GM18868 (cell line): ENCODE measurements around the gene TMEM259.

Experiments used
- ATAC-seq: cut with Tn5 transposase; IDR thresholded peaks from one replicate; pipeline ENCODE4 v1.9.1; 2021; ENCODE audit warnings: mild to moderate bottlenecking, moderate library complexity; ENCODE audit not compliant: unreplicated experiment

Gene TMEM259

DNA sequence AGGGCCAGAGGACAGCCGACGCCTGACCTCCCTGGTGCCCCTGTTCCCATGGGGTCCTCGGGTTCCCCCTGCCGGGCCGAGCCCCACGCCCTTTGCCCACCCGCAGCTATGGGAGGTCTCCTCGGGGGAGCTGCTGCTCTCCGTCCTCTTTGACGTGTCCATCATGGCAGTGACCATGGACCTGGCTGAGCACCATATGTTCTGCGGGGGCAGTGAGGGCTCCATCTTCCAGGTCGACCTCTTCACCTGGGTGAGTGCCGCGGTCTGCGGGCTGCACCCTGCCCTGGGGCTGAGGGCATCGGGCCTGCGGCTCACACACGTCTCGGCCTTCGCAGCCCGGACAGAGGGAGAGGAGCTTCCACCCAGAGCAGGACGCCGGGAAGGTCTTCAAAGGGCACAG lies 30.2 kb downstream of the TMEM259 start:
- ATAC-seq, result no peak

DNA sequence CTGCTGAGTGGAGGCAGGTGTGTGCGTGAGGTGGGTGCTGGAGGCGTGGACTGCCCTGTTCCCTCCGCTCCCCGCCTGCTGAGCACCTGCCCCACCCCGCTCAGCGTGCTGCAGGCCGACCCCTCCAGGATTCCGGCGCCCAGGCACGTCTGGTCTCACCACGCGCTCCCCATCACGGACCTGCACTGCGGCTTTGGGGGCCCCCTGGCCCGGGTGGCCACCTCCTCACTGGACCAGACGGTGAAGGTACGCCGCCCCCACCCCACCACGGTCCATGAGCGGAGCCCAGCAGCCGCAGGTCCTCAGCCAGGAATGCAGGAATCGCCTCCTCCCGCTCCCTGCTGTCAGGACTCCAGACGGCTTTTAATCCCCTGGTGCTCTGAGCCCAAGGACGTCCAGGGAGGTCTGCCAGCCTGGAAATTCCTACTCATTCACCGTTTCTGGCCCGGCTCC lies 30.8 kb downstream of the TMEM259 start:
- ATAC-seq, result no peak

DNA sequence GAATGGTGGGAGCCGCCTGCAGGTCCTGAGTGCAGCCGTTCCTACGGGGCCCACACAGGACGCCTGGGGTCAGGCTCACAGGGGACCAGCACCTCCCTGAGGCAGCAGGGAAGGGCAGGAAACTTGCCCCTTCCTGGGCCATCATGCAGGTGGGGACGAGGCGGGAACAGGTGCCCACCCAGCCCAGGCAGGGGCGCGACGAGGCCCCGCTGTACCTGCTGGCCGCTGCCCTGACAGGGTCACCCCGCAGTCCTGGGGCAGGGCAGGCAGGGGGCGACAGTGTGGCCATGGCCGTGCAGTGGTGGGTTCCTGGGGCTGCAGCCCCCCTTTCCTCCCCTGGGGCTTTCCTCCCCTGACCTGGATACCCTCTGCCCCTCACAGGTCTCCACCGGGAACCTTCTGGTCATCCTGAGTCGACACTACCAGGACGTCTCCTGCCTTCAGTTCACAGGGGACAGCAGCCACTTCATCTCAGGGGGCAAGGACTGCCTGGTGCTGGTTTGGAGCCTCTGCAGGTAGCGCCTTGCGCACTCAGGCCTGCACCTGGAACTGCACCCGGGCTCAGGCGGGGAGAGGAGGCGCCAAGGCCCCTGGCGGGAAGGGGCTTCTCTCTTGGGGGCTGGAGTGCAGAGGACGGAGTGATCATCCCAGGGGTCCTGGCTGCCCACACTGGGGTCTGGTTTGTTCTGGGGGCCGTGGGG lies 31.4 kb downstream of the TMEM259 start:
- ATAC-seq, result no peak

DNA sequence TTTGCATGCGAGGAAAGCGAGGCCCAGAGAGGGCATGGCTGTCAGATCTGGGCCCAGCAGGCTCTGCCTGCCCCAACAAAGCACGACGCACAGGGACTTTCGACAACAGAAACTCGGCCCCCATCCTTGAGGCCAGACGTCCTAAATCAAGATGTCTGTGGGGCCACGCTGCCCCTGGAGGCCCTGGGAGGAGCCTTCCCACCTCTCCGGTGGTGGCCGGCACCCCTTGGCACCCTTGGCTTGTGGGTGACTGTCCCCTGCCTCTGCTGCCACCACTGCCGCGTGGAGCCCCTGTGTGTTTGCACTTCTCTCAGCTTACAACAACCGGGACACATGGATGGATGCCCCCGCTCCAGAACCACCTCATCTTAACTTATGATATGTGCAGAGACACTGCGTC lies 32.4 kb downstream of the TMEM259 start:
- no peak for ATAC-seq

DNA sequence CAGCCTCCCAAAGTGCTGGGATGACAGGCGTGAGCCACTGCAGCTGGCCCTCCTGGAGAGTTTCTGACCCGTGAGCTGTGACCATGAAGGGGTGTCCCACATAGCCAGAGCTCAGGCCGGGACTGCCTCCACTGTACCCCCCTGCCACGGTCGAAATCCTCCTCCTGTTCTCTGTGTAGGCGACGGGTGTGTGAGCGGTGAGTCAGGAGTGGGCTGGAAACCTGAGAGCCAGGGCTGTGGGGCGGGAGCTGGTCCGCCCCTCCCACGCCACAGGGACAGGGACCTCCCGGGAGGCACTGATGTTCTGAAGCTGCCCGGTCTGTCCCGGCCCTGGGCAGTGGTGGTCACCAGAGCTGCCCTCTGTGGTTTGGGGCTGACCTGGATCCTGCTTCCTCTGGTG lies 32.8 kb downstream of the TMEM259 start:
- ATAC-seq, result no peak

DNA sequence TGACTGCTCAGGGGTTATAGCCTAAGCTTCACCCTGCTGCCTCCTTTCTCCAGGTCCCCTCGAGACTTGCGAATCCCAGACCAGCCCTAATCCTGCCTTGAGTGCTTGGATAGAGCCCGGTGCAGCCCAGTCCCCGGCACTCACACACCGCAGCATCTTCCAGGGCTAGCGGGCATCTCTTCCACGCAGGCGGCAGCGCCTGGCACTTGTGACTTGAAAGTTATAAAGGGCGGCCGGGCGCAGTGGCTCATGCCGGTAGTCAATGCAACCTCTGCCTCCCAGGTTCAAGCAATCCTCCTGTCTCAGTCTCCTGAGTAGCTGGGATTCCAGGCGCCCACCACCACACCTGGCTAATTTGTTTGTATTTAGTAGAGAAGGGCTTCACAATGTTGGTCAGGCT lies 34.8 kb downstream of the TMEM259 start:
- ATAC-seq, result no peak

DNA sequence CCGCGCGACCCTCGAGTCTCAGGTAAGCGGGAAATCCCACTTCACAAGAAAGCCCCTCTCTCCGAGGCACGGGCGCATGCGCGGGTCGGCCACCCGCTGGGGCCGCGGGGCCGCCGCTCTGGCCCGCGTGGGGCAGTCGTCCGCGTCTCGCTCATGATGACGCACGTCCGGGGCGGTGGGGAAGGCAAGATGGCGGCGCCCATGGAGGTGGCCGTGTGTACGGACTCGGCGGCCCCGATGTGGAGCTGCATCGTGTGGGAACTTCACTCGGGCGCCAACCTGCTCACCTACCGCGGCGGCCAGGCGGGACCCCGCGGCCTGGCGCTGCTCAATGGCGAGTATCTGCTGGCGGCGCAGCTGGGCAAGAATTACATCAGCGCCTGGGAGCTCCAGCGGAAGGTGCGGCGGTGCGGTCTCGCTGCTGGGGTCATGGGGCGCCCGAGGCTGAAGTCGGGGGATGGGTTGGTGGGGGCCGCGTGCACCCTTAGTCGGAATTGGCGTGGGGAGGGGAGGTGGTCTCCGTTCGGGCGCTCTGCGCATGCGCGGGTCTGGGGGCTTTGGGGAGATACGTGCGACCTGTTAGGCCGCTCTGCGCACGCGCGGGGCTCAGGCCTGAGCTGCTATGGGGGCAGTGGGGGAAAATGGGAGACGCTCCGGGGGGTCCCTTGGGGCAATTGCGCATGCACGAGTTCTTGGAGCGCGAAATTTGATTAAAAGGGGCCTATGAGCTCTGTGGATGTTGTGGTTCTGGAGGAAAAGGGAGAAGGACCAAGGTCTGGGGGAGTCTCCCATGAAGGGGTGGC lies 36.6 kb downstream of the TMEM259 start, which contains the start of gene WDR18:
Gene WDR18, plus strand, starts transcription at position 181 of the 803 bp plus-strand sequence. Its CDS starts 9 bp downstream, at position 190.
- ATAC-seq, result peak; percentile 69

DNA sequence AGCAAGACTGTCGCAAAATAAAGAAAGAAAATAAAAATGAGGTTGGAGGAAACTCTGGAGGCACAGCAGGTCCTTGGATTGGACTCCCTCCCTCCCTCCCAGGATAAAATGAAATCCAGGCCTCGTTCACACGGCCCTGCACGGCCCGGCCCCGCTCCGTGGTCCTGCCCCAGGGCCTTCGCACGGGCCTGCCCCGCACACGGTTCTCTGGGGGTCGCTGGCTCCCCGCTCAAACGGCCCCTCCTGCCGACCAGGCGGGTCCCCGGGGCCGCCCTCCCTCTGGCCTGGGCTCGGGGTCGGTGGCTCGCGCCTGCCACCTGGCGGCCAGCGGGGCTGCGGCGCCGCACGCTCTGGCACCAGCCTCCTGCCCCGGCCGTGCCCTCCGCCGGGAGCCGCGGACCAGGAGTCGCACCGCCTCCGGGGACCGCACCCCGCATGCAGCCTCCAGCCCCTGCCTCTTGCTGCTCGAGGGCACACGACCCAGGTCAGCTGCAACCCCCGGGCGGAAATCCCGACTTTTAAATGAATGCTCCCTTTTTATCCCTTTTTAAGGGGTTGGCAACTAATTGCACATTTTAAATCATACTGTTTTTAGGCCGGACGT lies 38.3 kb downstream of the TMEM259 start:
- ATAC-seq, result no peak

DNA sequence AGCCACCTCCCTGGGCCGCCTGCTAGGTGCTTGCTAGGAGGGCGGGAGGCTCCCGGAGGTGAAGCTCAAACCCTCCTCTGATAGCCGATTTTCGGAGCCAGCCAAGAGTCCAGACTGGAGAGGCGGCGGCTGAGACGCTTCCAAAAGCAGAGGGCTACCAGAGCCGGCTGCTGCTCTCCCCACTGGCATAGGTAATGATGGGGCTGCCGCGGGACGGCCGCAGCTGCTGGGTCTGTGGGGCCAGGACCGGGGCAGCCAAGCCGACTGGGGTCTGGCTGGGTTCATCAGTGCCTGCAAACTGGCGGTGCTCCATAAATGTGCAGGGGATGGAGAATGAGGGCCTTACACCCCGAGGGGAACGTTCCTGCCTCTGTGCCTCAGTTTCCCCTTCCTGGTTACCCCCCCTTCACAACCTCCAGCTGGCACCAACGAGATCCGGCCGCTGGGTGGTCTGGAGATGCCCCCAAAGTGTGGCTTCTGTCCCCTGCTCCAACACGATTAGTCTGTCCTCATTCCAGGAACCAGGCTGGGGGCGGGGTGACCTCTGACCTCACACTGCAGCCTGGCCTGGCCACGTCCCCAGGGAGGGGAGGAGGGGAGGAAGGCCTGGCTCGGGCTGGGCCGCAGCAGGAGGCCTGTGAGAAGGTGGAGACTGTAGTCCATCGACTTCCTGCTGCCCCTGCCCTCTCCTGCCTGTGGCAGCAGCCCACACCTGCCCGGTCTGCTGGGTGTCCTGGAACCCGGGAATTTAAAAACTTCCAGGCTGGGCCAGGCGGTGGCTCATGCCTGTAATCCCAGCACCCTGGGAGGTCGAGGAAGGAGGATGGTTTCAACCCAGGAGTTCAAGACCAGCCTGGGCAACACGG lies 40.6 kb downstream of the TMEM259 start:
- ATAC-seq, result no peak

DNA sequence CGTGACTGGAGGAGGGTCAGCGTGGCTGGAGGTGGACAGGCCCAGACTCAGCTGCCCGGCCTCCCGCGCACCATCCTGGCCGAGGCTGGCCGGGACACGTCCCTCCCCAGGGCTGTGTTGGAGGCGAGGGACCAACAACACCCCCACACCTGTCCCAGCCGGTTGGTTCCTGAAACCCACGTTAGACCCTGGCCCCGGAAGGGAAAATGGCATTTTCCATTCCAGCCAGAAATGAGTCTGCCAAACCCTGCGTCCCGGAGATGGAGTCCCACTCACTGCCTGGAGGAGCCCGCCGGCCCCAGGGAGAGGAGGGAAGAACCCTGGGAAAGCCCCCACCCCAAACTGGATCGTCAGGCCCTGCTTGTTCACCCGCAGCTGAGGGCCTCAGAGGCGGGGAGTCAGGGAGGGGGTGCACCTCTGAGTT lies 41.6 kb downstream of the TMEM259 start:
- ATAC-seq, result no peak

DNA sequence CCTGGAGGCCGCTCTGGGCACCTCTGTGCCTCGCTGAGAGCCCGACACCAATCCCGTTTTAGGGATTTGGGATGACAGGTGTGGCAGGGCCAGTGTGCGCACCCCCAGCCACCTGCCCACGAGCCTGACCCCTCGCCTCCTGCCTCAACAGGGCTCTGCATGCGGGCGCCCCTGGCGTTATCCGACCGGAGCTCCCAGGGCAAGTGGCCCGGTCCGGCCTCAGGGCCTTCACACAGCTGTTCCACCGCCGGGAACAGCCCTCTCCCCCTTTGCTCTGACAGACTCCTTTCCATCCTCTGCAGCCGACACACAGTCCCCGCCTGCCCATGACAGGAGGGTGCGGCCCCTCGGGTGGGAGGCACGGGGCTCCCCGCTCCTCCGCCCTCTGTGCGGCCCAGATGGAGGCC lies 43.9 kb downstream of the TMEM259 start:
- no peak for ATAC-seq

DNA sequence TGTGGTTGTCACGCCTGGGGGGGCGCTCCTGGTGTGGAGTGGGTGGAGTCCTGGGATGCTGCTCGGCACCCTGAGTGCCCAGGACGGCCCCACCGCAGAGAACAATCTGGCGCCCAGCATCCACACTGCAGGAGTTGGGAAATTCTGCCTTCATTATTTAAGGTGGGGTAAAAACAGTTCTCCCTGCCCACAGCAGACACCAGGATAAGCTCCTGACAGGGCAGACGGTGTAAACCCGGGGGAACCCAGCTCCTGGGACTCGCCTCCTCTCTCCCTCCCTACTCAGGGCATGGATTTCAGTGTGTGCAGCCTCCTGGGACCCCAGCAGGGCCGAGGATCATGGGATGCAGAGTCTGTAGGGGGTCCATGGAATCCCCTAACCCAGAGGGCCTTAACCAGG lies 44.4 kb downstream of the TMEM259 start:
- ATAC-seq, result no peak

DNA sequence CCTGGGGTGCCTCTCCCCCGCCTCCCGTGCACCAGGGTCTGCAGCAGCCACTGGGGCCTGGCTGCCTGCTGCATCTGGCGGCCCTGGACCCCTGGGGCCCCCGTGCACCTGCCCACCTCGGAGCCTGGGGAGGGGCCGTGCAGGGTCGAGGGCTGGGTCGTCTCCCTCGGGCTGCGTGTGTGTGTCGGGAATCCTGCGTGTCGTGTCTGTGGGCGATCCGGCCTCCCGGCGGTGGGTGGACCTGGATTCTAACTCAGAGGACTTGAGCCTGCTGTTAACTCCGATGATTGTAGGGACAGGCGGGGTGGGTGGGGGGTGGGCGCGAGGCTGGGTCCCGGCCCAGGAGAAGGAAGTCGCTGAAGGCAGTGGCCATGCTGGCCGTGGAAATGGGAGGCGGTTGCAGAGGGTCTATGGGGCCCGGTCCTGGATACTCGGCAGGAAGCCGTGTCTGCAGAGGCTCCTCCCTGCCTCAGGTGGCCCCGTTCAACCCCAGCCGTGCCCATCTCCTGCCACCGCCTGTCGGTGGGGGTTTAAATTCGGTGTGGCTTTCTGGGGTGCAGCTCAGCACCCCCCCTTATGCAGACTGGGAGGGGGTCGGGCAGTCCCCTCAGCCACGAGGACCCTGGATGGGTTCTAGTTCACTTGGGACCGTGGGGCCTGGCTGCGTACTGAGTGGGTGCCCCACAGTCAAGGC lies 46.2 kb downstream of the TMEM259 start:
- ATAC-seq, result no peak

DNA sequence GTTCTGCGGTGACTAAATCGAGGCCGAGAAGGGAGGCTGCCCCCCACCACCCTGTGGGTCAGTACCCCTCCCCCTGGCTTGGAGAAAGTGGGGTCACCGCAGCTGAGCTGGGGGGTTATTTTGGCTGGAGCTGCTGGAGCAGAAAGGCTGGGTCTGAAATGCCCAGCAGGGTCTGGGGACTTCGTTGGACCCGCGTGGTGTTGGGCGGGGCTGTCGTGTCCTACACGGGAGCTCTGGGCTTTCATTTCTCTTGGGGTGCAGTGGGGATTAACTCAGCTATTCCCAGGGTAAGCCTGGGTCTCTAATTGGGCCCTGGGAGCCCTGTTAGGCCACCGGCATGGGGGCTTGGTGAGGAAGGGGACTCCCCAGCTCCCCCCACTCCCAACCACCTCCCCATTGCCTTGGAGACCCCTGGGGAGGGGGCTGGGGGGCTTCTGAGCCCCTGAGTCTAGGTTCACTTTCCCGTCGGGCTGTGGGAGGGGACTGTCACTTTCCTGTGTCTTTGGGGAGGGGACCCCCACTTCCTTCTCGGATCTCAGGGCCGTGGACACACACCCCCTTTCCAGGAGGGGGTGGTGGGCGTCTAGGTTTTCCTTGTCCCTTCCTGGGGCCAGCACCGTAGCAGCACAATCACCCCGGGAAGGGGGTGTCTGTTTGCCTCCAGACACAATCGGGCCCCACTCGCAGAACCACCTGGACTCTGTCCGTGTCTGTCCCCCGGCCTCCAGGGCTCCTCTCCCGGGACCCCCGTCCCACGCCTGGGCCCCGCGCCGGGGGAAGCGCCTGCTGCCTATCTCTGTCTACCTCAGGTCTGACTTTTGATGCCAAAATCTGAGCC lies 47.0 kb downstream of the TMEM259 start:
- ATAC-seq, result no peak

DNA sequence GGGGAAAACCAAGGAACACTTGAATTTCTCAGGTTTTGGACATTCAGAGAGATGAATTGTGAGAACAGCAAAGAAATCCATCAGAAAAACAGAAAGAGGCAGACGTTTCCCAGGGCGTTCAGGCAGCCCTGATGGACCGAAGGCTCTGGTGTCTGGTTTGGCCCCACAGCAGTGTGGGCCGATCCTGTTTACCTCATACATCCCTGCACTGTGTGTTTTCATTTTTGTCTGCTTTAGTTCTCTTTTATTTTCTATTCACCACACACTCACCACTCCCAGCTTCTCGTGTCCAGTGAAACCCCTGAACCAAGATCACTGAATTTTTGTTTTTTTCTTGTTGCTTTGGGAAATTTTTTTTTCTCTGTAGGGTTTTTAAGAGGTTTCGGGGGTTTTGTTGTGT lies 48.6 kb downstream of the TMEM259 start:
- ATAC-seq, result no peak

DNA sequence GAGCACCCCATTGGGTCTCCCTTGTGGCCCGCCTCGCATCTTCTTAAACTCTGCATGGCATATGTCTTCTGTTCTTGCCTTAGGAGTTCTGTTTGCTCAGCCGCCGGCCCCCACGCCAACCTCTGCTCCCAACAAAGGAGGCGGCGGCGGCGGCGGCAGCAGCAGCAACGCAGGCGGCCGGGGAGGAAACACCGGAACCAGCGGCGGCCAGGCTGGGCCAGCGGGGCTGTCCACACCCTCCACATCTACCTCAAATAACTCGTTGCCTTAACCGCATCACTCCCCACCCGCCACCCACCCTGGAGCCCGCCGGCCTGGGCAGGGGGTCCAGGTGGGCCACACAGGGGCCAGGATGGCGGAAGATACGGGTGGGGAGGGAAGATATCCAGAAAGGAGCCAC lies 49.1 kb downstream of the TMEM259 start:
- no peak for ATAC-seq

DNA sequence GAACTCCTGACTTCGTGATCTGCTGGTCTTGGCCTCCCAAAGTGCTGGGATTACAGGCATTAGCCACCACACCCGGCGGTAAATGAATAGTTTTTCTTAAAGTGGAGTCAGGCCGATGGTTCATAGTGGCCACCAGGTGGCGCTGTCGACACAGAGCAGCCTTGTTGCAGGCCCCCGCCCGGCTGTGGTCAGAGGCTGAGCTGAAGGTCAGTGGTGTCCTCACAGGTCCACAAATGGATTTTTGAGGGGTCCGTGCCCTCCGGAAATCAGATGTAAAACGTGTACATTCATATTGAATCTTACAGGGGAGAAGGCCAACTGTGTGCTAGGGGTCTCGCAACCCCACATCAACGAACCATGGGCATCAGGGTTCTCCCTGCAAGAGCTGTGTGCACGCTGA lies 50.2 kb downstream of the TMEM259 start:
- ATAC-seq, result no peak

DNA sequence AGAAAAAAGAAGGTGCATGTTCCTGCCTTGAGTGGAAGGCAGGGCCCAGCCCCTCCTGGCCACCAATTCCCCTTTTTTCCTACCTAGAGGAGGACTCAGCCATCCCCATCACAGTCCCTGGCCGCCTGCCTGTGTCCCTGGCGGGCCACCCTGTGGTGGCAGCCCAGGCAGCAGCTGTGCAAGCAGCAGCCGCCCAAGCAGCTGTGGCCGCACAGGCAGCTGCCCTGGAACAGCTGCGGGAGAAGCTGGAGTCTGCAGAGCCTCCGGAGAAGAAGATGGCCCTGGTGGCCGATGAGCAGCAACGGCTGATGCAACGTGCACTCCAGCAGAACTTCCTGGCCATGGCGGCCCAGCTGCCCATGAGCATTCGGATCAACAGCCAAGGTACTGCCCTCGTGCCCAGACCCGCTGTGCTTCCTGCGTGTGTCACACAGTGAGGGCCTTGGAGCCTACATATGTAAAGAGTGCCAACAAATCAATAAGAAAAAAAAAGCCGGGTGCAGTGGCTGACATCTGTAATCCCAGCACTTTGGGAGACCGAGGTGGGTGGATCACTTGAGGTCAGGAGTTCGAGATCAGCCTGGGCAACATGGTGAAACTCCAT lies 54.3 kb downstream of the TMEM259 start:
- no peak for ATAC-seq
